SU-DHL-6 (cell line): ENCODE results near the gene PAQR6.

ENCODE experiments used
- CTCF ChIP-seq: fragments of 200-600 bp; sonication (generic); IDR thresholded peaks from one replicate; pipeline ENCODE4 v1.5.1; 2017; ENCODE audit warnings: antibody characterized with exemption, mild to moderate bottlenecking, low read length, moderate library complexity; ENCODE audit not compliant: insufficient read depth, poor library complexity, severe bottlenecking
- EZH2phosphoT487 ChIP-seq: fragments of 200-600 bp; sonication (generic), shearing (Covaris generic); conservative IDR thresholded peaks from 2 replicates; pipeline ENCODE4 v1.6.1; 2018; ENCODE audit warnings: mild to moderate bottlenecking, antibody characterized with exemption, low read length, moderate library complexity, mixed read lengths

DNA sequence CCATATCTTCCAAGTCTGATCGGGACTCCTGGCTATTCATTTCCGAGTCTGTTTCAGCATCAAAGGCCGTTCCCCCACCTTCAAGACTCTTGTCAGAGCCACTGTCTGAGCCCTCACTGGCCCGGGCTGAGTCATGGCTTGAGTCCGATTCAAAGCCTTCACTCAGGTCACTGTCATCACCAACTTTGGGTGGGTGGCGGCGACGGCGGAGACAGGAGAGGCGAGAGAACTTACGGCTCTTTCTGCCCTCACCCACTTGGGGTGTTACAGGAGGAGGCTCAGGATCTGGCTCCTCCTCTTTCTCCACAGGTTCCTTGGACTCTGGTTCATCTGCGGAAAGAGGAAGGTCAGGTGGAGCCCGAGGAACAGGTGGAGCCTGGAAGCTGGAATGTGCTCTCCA, 18.2 kb upstream of the PAQR6 start:
- no peak for TF ChIP-seq CTCF
- no peak for TF ChIP-seq EZH2phosphoT487
